ENCODE data around the gene FALEC.
A peak's percentile ranks its signal among the peaks of the same experiment; 100 is the strongest.
"Not testable (repeated sequence)": the region's sequence is repeated elsewhere in the genome, so short reads cannot be mapped to it uniquely, and the experiment has no call there.

The FALEC gene

DNA sequence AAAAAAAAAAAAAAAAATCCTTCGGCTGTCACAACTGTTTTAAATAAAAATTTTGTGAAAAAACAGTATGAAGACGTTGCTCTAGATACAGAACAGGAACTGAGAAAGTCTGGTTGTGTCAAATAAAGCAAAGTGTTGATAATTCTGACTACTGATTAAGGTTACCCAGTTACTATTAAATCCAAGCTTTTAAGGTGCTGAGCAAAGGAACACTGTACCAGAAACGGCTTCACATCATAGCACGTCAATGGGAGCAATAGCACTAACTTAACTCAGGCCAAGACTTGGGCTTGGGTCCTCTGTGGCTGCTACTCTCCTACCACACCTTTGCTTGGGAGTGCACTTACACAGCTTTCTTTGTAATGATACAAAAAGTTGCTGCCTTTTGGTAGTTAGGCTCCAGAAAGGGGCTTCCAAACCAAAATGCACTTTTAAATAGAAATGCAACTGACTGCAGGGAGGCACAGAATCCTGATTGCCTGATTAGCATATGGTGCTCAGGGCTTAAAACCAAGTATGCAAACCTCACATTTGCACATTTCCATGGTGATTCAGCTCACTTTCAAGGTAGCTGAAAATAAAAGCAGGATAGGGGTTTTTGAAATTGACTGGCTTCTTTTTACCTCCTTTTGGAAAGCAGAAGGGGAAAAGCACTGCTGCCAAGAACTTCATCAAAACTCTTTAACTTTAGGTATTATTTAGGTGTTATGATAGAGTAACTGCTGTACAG, 57.5 kb downstream of the FALEC start:
- DNase-seq (ENCODE audit: low read depth): peak; percentile 35
- TF ChIP-seq, protein P1, sequence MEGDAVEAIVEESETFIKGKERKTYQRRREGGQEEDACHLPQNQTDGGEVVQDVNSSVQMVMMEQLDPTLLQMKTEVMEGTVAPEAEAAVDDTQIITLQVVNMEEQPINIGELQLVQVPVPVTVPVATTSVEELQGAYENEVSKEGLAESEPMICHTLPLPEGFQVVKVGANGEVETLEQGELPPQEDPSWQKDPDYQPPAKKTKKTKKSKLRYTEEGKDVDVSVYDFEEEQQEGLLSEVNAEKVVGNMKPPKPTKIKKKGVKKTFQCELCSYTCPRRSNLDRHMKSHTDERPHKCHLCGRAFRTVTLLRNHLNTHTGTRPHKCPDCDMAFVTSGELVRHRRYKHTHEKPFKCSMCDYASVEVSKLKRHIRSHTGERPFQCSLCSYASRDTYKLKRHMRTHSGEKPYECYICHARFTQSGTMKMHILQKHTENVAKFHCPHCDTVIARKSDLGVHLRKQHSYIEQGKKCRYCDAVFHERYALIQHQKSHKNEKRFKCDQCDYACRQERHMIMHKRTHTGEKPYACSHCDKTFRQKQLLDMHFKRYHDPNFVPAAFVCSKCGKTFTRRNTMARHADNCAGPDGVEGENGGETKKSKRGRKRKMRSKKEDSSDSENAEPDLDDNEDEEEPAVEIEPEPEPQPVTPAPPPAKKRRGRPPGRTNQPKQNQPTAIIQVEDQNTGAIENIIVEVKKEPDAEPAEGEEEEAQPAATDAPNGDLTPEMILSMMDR (conservative IDR thresholded peaks at IDR 0.05; ENCODE audit: low read length): no peak
- no peak overlapping the region for H3K4me3 ChIP-seq (ENCODE audit: low read length)

DNA sequence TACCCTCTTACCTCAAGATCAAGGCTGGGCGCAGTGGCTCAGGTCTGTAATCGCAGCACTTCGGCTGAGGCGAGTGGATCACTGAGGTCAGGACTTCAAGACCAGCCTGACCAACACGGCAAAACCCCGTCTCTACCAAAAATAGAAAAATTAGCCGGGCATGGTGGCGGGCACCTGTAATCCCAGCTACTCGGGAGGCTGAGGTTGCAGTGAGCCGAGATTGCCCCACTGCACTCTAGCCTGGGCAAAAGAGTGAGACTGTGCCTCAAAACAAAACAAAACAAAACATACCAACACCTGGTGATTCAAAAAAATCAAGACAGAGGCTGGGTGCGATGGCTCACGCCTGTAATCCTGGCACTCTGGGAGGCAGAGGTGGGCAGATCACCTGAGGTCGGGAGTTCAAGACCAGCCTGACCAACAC, 58.1 kb downstream of the FALEC start:
- DNase-seq (ENCODE audit: low read depth): peak; percentile 31
- not testable (repeated sequence) for H3K4me3 ChIP-seq (ENCODE audit: low read length)

GRCh38 chr1:150574260-150575071, 58.9 kb downstream of the FALEC start:
- TF ChIP-seq, protein P1 (conservative IDR thresholded peaks at IDR 0.05; ENCODE audit: low read length): no peak
- peak; percentile 40 for DNase-seq (ENCODE audit: low read depth)
- peak overlapping the region; percentile 99 for H3K4me3 ChIP-seq (ENCODE audit: low read length)

- H3K4me3 ChIP-seq (ENCODE audit: low read length): peak overlapping the region; percentile 99
- DNase-seq (ENCODE audit: low read depth): peak; percentile 28
- TF ChIP-seq, protein P1 (conservative IDR thresholded peaks at IDR 0.05; ENCODE audit: low read length): no peak
Observed at GRCh38 chr1:150575072-150575489, 59.5 kb downstream of the FALEC start.

DNA sequence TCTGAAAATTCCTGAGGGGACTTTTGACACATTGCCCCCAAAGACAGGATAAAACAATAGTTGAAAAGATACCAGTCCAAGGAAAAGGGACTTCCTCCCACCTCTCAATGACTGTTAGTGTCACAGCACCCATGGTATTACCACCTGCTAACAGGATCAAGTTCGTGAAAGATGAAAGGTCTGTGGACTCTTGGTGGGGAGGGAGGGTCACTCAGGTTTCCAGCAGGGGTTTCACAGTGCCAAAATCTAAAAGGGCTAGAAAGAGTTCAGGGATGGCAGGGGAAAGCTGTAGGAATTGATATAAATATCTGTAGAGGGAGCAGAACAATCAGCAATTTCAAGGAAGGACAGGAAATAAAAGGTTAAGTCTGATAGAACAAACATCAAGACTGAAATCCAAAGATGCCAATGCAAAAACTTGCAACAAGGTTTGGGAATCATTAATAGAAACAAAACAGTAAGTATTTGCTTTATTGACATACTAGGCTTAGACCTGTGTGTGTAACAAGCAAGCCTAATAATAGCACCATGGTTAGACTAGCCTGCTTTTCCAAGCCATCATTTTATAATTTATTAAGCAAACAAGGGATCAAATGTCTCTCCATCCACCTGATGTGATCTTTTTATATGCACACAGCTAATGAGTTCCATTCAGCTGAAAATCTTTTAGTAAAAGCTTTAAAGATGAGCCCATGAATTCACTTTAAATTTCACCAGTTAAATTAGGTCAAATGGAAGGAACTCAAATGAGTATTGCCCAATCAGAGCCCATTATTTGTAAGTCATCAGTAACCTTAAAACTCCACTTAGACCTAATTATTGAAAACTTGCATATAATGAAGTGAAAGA, 60.2 kb downstream of the FALEC start:
- DNase-seq (ENCODE audit: low read depth): peak; percentile 46
- TF ChIP-seq, protein P1 (conservative IDR thresholded peaks at IDR 0.05; ENCODE audit: low read length): no peak
- H3K4me3 ChIP-seq (ENCODE audit: low read length): peak overlapping the region; percentile 99

- TF ChIP-seq, protein P1 (conservative IDR thresholded peaks at IDR 0.05; ENCODE audit: low read length): no peak
- no peak for DNase-seq (ENCODE audit: low read depth)
- H3K4me3 ChIP-seq (ENCODE audit: low read length): peak overlapping the region; percentile 99
Observed at GRCh38 chr1:150576367-150576711, 60.8 kb downstream of the FALEC start.
